HEK293 (cell line): ENCODE data around the gene BHLHE41.

Source experiments
- GLI4 ChIP-seq: fragments of 450-650 bp; formaldehyde crosslinking; IDR thresholded peaks from 2 replicates; pipeline ENCODE4 v1.5.1; 2016; ENCODE audit warnings: missing biosample characterization, missing genetic modification characterization
- WT1 ChIP-seq: fragments of 450-650 bp; formaldehyde crosslinking; IDR thresholded peaks from 2 replicates; pipeline ENCODE4 v1.5.1; 2016; ENCODE audit warnings: missing biosample characterization, missing genetic modification characterization
- ZBTB20 ChIP-seq: fragments of 450-650 bp; formaldehyde crosslinking; IDR thresholded peaks from 2 replicates; pipeline ENCODE4 v1.5.1; 2016; ENCODE audit warnings: missing biosample characterization, missing genetic modification characterization
- ZNF157 ChIP-seq: fragments of 450-650 bp; formaldehyde crosslinking; IDR thresholded peaks from 2 replicates; pipeline ENCODE4 v1.5.1; 2016; ENCODE audit warnings: missing biosample characterization, missing genetic modification characterization
- ZNF184 ChIP-seq: fragments of 450-650 bp; IDR thresholded peaks from 2 replicates; pipeline ENCODE4 v1.5.1; 2018; ENCODE audit warnings: missing biosample characterization, mild to moderate bottlenecking, missing genetic modification characterization
- ZNF76 ChIP-seq: fragments of 450-650 bp; formaldehyde crosslinking; IDR thresholded peaks from 2 replicates; pipeline ENCODE4; 2016; ENCODE audit warnings: low read depth, missing biosample characterization, missing genetic modification characterization, borderline replicate concordance
- ZSCAN23 ChIP-seq: fragments of 450-650 bp; formaldehyde crosslinking; IDR thresholded peaks from 2 replicates; pipeline ENCODE4 v1.5.1; 2016; ENCODE audit warnings: missing biosample characterization, missing genetic modification characterization
- TF ChIP-seq, protein P1 (sequence below): fragments of 450-650 bp; formaldehyde crosslinking; IDR thresholded peaks from 2 replicates; pipeline ENCODE4 v1.5.1; 2016; ENCODE audit warnings: missing biosample characterization, missing genetic modification characterization, borderline replicate concordance
- TF ChIP-seq, protein P2 (sequence below): fragments of 450-650 bp; formaldehyde crosslinking; IDR thresholded peaks from 2 replicates; pipeline ENCODE4 v1.5.1; 2016; ENCODE audit warnings: missing biosample characterization, missing genetic modification characterization
- TF ChIP-seq, protein P3 (sequence below): fragments of 450-650 bp; formaldehyde crosslinking; IDR thresholded peaks from 2 replicates; pipeline ENCODE4 v1.5.1; 2016; ENCODE audit warnings: missing biosample characterization, missing genetic modification characterization
- TF ChIP-seq, protein P4 (sequence below): fragments of 450-650 bp; formaldehyde crosslinking; IDR thresholded peaks from 2 replicates; pipeline ENCODE4 v1.5.1; 2016; ENCODE audit warnings: missing biosample characterization, missing genetic modification characterization
- TF ChIP-seq, protein P5 (sequence below): fragments of 450-650 bp; formaldehyde crosslinking; conservative IDR thresholded peaks from 2 replicates; pipeline ENCODE4 v1.5.1; 2016; ENCODE audit warnings: low read depth, missing biosample characterization, missing genetic modification characterization
- TF ChIP-seq, protein P6 (sequence below): fragments of 450-650 bp; formaldehyde crosslinking; IDR thresholded peaks from 2 replicates; pipeline ENCODE4 v1.5.1; 2016; ENCODE audit warnings: missing biosample characterization, missing genetic modification characterization
- TF ChIP-seq, protein P7 (sequence below): fragments of 450-650 bp; formaldehyde crosslinking; IDR thresholded peaks from 2 replicates; pipeline ENCODE4 v1.5.1; 2016; ENCODE audit warnings: missing biosample characterization, missing genetic modification characterization, low read depth

BHLHE41 gene

DNA sequence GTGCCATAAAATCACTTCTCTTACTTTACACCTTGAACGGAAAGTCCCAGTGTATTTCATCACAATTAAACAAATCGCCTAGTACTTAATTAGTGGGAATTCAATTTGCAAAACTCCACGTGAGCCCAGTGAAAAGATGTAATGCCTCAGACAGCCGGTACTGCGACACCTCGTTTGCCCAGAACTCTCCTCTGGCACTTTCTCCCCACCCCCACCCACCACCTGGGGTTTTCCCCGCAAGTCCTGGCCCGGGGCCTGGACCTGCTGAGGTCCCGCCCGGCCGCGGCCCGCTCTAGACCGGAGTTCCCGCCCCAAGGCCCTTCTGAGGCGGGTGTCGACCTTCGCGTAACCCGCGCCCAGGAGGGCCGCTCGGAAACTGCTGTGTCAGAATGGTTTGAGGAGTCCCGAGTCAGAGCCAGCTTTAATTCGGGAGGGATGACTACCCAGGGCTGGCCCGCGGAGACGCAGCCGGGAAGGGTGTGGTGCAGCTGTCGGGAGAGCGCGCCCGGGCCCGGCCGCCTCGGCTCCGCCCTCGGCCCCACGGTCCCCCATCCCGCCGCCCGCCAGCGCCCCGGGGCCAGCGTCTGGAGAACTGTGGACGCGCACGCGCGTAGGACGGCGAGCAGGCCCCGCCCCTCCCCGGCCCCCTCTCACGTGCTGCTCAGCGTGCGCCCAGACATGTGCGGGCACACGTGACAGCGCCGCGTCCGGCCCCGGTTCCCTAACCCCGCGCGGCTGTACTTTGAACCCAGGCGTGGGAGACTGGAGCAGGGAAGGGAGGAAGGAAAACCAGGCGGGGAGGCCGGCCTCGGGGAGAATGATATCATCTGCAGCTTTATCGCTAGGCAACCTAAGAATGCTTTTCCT, 10.8 kb downstream of the BHLHE41 start (continued):
- TF ChIP-seq, protein P1, sequence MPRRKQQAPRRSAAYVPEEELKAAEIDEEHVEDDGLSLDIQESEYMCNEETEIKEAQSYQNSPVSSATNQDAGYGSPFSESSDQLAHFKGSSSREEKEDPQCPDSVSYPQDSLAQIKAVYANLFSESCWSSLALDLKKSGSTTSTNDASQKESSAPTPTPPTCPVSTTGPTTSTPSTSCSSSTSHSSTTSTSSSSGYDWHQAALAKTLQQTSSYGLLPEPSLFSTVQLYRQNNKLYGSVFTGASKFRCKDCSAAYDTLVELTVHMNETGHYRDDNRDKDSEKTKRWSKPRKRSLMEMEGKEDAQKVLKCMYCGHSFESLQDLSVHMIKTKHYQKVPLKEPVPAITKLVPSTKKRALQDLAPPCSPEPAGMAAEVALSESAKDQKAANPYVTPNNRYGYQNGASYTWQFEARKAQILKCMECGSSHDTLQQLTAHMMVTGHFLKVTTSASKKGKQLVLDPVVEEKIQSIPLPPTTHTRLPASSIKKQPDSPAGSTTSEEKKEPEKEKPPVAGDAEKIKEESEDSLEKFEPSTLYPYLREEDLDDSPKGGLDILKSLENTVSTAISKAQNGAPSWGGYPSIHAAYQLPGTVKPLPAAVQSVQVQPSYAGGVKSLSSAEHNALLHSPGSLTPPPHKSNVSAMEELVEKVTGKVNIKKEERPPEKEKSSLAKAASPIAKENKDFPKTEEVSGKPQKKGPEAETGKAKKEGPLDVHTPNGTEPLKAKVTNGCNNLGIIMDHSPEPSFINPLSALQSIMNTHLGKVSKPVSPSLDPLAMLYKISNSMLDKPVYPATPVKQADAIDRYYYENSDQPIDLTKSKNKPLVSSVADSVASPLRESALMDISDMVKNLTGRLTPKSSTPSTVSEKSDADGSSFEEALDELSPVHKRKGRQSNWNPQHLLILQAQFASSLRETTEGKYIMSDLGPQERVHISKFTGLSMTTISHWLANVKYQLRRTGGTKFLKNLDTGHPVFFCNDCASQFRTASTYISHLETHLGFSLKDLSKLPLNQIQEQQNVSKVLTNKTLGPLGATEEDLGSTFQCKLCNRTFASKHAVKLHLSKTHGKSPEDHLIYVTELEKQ (tag by site-specific recombination), result peak; percentile 72; the same call in 1 of the 2 replicates
- TF ChIP-seq, protein P2, sequence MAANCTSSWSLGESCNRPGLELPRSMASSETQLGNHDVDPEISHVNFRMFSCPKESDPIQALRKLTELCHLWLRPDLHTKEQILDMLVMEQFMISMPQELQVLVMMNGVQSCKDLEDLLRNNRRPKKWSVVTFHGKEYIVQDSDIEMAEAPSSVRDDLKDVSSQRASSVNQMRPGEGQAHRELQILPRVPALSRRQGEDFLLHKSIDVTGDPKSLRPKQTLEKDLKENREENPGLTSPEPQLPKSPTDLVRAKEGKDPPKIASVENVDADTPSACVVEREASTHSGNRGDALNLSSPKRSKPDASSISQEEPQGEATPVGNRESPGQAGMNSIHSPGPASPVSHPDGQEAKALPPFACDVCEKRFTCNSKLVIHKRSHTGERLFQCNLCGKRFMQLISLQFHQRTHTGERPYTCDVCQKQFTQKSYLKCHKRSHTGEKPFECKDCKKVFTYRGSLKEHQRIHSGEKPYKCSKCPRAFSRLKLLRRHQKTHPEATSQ, result peak; percentile 80; the same call in 1 of the 2 replicates
- TF ChIP-seq ZBTB20 (peak; percentile 92), GLI4 (tag by site-specific recombination) (no peak), ZNF76 (tag by site-specific recombination) (peak; percentile 50), WT1 (peak; percentile 93), ZSCAN23 (0 out of 2 replicates have a peak, but pooled peaks have one; percentile 48), ZNF184 (tag by site-specific recombination) (peak; percentile 40; the same call in 1 of the 2 replicates), ZNF157 (tag by site-specific recombination) (no peak)
- TF ChIP-seq, protein P3, sequence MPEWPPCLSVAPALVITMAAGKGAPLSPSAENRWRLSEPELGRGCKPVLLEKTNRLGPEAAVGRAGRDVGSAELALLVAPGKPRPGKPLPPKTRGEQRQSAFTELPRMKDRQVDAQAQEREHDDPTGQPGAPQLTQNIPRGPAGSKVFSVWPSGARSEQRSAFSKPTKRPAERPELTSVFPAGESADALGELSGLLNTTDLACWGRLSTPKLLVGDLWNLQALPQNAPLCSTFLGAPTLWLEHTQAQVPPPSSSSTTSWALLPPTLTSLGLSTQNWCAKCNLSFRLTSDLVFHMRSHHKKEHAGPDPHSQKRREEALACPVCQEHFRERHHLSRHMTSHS (tag by site-specific recombination), result no peak; the same call in 1 of the 2 replicates
- TF ChIP-seq, protein P4, sequence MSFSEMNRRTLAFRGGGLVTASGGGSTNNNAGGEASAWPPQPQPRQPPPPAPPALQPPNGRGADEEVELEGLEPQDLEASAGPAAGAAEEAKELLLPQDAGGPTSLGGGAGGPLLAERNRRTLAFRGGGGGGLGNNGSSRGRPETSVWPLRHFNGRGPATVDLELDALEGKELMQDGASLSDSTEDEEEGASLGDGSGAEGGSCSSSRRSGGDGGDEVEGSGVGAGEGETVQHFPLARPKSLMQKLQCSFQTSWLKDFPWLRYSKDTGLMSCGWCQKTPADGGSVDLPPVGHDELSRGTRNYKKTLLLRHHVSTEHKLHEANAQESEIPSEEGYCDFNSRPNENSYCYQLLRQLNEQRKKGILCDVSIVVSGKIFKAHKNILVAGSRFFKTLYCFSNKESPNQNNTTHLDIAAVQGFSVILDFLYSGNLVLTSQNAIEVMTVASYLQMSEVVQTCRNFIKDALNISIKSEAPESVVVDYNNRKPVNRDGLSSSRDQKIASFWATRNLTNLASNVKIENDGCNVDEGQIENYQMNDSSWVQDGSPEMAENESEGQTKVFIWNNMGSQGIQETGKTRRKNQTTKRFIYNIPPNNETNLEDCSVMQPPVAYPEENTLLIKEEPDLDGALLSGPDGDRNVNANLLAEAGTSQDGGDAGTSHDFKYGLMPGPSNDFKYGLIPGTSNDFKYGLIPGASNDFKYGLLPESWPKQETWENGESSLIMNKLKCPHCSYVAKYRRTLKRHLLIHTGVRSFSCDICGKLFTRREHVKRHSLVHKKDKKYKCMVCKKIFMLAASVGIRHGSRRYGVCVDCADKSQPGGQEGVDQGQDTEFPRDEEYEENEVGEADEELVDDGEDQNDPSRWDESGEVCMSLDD (tag by site-specific recombination), result peak; percentile 49; the same call in 1 of the 2 replicates
- TF ChIP-seq, protein P5, sequence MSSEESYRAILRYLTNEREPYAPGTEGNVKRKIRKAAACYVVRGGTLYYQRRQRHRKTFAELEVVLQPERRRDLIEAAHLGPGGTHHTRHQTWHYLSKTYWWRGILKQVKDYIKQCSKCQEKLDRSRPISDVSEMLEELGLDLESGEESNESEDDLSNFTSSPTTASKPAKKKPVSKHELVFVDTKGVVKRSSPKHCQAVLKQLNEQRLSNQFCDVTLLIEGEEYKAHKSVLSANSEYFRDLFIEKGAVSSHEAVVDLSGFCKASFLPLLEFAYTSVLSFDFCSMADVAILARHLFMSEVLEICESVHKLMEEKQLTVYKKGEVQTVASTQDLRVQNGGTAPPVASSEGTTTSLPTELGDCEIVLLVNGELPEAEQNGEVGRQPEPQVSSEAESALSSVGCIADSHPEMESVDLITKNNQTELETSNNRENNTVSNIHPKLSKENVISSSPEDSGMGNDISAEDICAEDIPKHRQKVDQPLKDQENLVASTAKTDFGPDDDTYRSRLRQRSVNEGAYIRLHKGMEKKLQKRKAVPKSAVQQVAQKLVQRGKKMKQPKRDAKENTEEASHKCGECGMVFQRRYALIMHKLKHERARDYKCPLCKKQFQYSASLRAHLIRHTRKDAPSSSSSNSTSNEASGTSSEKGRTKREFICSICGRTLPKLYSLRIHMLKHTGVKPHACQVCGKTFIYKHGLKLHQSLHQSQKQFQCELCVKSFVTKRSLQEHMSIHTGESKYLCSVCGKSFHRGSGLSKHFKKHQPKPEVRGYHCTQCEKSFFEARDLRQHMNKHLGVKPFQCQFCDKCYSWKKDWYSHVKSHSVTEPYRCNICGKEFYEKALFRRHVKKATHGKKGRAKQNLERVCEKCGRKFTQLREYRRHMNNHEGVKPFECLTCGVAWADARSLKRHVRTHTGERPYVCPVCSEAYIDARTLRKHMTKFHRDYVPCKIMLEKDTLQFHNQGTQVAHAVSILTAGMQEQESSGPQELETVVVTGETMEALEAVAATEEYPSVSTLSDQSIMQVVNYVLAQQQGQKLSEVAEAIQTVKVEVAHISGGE (tag by site-specific recombination), result peak; percentile 31
- TF ChIP-seq, protein P6, sequence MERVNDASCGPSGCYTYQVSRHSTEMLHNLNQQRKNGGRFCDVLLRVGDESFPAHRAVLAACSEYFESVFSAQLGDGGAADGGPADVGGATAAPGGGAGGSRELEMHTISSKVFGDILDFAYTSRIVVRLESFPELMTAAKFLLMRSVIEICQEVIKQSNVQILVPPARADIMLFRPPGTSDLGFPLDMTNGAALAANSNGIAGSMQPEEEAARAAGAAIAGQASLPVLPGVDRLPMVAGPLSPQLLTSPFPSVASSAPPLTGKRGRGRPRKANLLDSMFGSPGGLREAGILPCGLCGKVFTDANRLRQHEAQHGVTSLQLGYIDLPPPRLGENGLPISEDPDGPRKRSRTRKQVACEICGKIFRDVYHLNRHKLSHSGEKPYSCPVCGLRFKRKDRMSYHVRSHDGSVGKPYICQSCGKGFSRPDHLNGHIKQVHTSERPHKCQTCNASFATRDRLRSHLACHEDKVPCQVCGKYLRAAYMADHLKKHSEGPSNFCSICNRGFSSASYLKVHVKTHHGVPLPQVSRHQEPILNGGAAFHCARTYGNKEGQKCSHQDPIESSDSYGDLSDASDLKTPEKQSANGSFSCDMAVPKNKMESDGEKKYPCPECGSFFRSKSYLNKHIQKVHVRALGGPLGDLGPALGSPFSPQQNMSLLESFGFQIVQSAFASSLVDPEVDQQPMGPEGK (tag by site-specific recombination), result peak; percentile 92
- TF ChIP-seq, protein P7, sequence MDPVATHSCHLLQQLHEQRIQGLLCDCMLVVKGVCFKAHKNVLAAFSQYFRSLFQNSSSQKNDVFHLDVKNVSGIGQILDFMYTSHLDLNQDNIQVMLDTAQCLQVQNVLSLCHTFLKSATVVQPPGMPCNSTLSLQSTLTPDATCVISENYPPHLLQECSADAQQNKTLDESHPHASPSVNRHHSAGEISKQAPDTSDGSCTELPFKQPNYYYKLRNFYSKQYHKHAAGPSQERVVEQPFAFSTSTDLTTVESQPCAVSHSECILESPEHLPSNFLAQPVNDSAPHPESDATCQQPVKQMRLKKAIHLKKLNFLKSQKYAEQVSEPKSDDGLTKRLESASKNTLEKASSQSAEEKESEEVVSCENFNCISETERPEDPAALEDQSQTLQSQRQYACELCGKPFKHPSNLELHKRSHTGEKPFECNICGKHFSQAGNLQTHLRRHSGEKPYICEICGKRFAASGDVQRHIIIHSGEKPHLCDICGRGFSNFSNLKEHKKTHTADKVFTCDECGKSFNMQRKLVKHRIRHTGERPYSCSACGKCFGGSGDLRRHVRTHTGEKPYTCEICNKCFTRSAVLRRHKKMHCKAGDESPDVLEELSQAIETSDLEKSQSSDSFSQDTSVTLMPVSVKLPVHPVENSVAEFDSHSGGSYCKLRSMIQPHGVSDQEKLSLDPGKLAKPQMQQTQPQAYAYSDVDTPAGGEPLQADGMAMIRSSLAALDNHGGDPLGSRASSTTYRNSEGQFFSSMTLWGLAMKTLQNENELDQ, result no peak
- TF ChIP-seq, all 188 proteins: peak for 70
